Measurements from ENCODE around the gene ITGAV. TPM values are rescaled to one million over a fixed set of nuclear protein-coding genes. Genes with fewer than 3 reads are reported as not detected.

The ITGAV gene
- total RNA-seq (131 and 135 TPM in 2 replicates), polyA plus RNA-seq (58.9 and 61.8 TPM in 2 replicates), polyA minus RNA-seq (308 and 336 TPM in 2 replicates), Bru-seq, nascent RNA (percentile 96 among the genes with signal in this experiment), BruChase-seq, experiment 1, labeled RNA remaining after a 6-hour chase (percentile 94 among the genes with signal in this experiment), BruChase-seq, experiment 2, labeled RNA remaining after a 2-hour chase (percentile 96 among the genes with signal in this experiment)
- 42.4 and 56.1 TPM in 2 replicates for polyA plus RNA-seq (2011; cell fraction: cytosol; rRNA removed)
- polyA plus RNA-seq (2011; cell fraction: nucleus; rRNA removed): 132 and 167 TPM in 2 replicates
- 186 and 226 TPM in 2 replicates for polyA plus RNA-seq (2012)
- 24.8 TPM for polyA minus RNA-seq (2011; cell fraction: cytosol; rRNA and poly(A)+ RNA removed)
- 215 and 368 TPM in 2 replicates for polyA minus RNA-seq (2011; cell fraction: nucleus; rRNA and poly(A)+ RNA removed)
- long read RNA-seq, full-length matches to known transcripts: 77 of 114 reads
- long read RNA-seq, partial matches to known transcripts: 13 of 114 reads
- long read RNA-seq, other reads (novel, unspliced or antisense): 24 of 114 reads

GRCh38 chr2:186589612-186590349 lies at the start of gene ITGAV:
TSS of gene ITGAV (plus strand) at chr2:186590056. CDS start at chr2:186590339, 283 bp downstream.
- peak within 1 kb of the TSS; percentile 99 for H3K9ac ChIP-seq (replicated peaks; ENCODE audit: extremely low read depth, insufficient read depth, low read length)
- intact Hi-C loops (cut with micrococcal nuclease): loop anchor here (1.0 to 2.0 kb wide), 7 partner anchors 14 to 103 kb away; partner anchors contain the start of gene ZC3H15
- TF ChIP-seq MAX (IDR thresholded peaks at IDR 0.05; ENCODE audit: insufficient read depth, insufficient read length): no peak
- TF ChIP-seq POLR2AphosphoS5 (IDR thresholded peaks at IDR 0.05; ENCODE audit: insufficient read depth, low read depth, low read length): peak; percentile 97
- TF ChIP-seq FOS (IDR thresholded peaks at IDR 0.05; ENCODE audit: borderline replicate concordance, insufficient read depth, low read length): no peak
- TF ChIP-seq GATA2 (IDR thresholded peaks at IDR 0.05; ENCODE audit: insufficient read depth, insufficient read length, low read depth, low read length): no peak
- TF ChIP-seq POLR2A (IDR thresholded peaks at IDR 0.05; ENCODE audit: low read depth, low read length): peak; percentile 94
- ChIA-PET POLR2A (interaction anchor here (0.6 to 1.5 kb wide), 15 partner anchors 9 to 104 kb away, joined by 3 to 10 read pairs (median 4); partner anchors contain the start of gene ZC3H15), CTCF (interaction anchor here (0.6 to 3.4 kb wide), 12 partner anchors 11 to 86 kb away, joined by 3 to 24 read pairs (median 4); no protein-coding TSS in a partner anchor)
- DNase-seq (ENCODE audit: low read depth, low spot score) (peak; percentile 93), FAIRE-seq (peak; percentile 76)
- H3K36me3 ChIP-seq (ENCODE audit: control insufficient read depth in 2 of 2, extremely low read depth in 1 of 2, insufficient read depth in 2 of 2, low read length in 2 of 2): no peaks in the 10 kb centered on the region
- no peaks in the 10 kb centered on the region for H3K9me1 ChIP-seq (replicated peaks; ENCODE audit: control insufficient read depth, extremely low read depth, insufficient read depth, low read length)
- H3K27me3 ChIP-seq (ENCODE audit: control insufficient read depth in 2 of 2, insufficient read depth in 2 of 2, low read length in 2 of 2): no peaks in the 10 kb centered on the region
- peaks cover 45% of the 10 kb centered on the region for H3K79me2 ChIP-seq (ENCODE audit: control insufficient read depth, insufficient read depth, low read length)
- H2AFZ ChIP-seq (ENCODE audit: low read depth, low read length): peak within 1 kb of the TSS; percentile 62
- dilution Hi-C loops (cut with MboI; ENCODE audit: extremely low pct_ligation_motif_present, low sequenced_read_pairs): no loop called here
- H3K4me2 ChIP-seq (ENCODE audit: insufficient read depth, low read length): peak within 1 kb of the TSS; percentile 97
- BruUV-seq (replicated peaks): no TSS peak
- H3K4me1 ChIP-seq (ENCODE audit: control insufficient read depth, extremely low read depth, insufficient read depth, low read length): peaks cover 32% of the 10 kb centered on the region
- H3K9me3 ChIP-seq (replicated peaks; ENCODE audit: control insufficient read depth, insufficient read depth, low read length): no peaks in the 10 kb centered on the region
- H3K4me3 ChIP-seq (replicated peaks in 1 of 3; ENCODE audit: insufficient read depth in 1 of 3, low read depth in 1 of 3, low read length in 3 of 3): peak within 1 kb of the TSS; percentile 76 to 96 (median 83)
- peaks cover 5% of the 10 kb centered on the region for H4K20me1 ChIP-seq (replicated peaks; ENCODE audit: control insufficient read depth, extremely low read depth, insufficient read depth, low read length)
- H3K27ac ChIP-seq (ENCODE audit: insufficient read depth, low read depth, low read length): peak within 1 kb of the TSS; percentile 97
